GM13977 (cell line): ENCODE measurements around the gene ZSCAN25.
"Not testable (repeated sequence)": the region's sequence is repeated elsewhere in the genome, so short reads cannot be mapped to it uniquely, and the experiment has no call there.

ENCODE experiments used
- DNase-seq: peaks from one replicate; pipeline ENCODE4 v3.0.0; 2012; ENCODE audit warnings: low spot score
- CTCF ChIP-seq: IDR thresholded peaks from 2 replicates; pipeline ENCODE4 v1.5.1; 2012; ENCODE audit warnings: mild to moderate bottlenecking, control low read depth; ENCODE audit not compliant: insufficient read depth; ENCODE audit errors: extremely low read depth, missing control alignments
- in situ Hi-C: fragments of 300-500 bp; cut with MboI; formaldehyde crosslinking; loops from one replicate; pipeline ENCODE4 v1.12.0; 2022; ENCODE audit warnings: low sequenced_read_pairs, low pct_unique_long_range_greater_than_20kb, mixed read lengths, inconsistent platforms; ENCODE audit not compliant: unreplicated experiment

Gene ZSCAN25

GRCh38 chr7:99653754-99654153, 37.0 kb downstream of the ZSCAN25 start:
- in situ Hi-C loops, result no loop called here
- no peak for DNase-seq
- no peak for TF ChIP-seq CTCF

GRCh38 chr7:99654626-99655025, 37.9 kb downstream of the ZSCAN25 start:
- DNase-seq, result not testable (repeated sequence)

GRCh38 chr7:99657879-99658278, 41.1 kb downstream of the ZSCAN25 start:
- in situ Hi-C loops, DNase-seq: not testable (repeated sequence)

More at GRCh38 chr7:99654626-99655025, 37.9 kb downstream of the ZSCAN25 start:
- in situ Hi-C loops, result not testable (repeated sequence)

GRCh38 chr7:99665312-99666012, 48.7 kb downstream of the ZSCAN25 start:
- in situ Hi-C loops, result no loop called here
- no peak for DNase-seq
- TF ChIP-seq CTCF, result no peak

GRCh38 chr7:99666013-99666395, 49.3 kb downstream of the ZSCAN25 start:
- in situ Hi-C loops, result no loop called here
- TF ChIP-seq CTCF, result no peak
- no peak for DNase-seq

- no peak for DNase-seq
- in situ Hi-C loops, result no loop called here
- no peak for TF ChIP-seq CTCF
Observed at GRCh38 chr7:99667179-99667578, 50.4 kb downstream of the ZSCAN25 start.

- DNase-seq, result no peak
- TF ChIP-seq CTCF, result no peak
- in situ Hi-C loops, result no loop called here
Observed at GRCh38 chr7:99668541-99668940, 51.8 kb downstream of the ZSCAN25 start.

GRCh38 chr7:99669782-99670181, 53.0 kb downstream of the ZSCAN25 start:
- no peak for TF ChIP-seq CTCF
- in situ Hi-C loops, result no loop called here
- no peak for DNase-seq
